ENCODE measurements around the gene ARID1B. TPM values are rescaled to one million over a fixed set of nuclear protein-coding genes. Genes with fewer than 3 reads are reported as not detected.

ARID1B gene
- total and polyA plus RNA-seq, 12 donors, result 11.2 to 63.2 (median 52.2) TPM

DNA sequence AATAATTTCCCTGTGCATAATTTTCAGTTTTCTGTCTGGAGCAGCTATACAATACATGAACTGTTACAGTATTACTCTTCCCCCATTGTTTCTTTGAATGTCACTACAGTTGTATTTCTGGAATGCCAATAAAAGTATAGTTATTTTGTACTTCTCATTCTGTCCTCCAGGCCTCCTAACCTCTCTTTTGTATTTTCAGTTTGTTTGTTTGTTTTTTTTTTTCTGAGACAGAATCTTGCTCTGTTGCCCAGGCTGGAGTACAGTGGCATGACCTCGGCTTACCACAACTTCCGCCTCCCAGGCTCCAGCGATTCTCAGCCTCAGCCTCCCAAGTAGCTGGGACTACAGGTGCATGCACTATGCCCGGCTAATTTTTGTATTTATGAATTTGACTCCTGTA, 16.8 kb upstream of the ARID1B start:
- ATAC-seq, result no peak
- no peak for DNase-seq
- H3K9me3 ChIP-seq, result no peaks in the 10 kb centered on the region
- no peaks in the 10 kb centered on the region for H3K36me3 ChIP-seq
- no peak overlapping the region for H3K4me3 ChIP-seq
- intact Hi-C loops (cut with DNase I), result loop anchor here in 2 of 10 donors (5.0 to 10.0 kb wide), 2 partner anchors 193 to 196 kb away; no protein-coding TSS in a partner anchor
- H3K27ac ChIP-seq, result no peak overlapping the region
- TF ChIP-seq CTCF (IDR thresholded peaks at IDR 0.05), result no peak
- H3K4me1 ChIP-seq, result no peaks in the 10 kb centered on the region
- 91 to 95% methylated on average over 4 of the region's 4 CpGs for WGBS, 2 donors
- no peaks in the 10 kb centered on the region for H3K27me3 ChIP-seq

DNA sequence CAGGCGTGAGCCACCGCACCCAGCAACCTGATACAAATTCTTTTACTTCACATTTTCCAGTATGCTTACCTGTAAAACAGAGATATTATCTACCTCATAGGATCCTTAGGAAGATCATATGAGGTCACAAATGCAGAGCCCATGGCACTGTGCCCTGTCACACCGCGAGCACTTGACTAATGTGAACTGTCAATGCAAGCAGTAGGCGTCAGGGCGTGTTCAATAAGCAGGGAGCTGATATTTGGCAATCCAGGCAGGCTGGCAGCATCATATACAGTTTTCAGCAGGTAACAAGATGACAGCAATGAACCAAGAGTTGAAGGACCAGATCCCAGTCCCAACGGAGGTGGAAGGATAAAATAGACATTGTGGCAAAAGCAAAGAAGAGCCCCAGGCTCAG, 14.6 kb upstream of the ARID1B start:
- no peak for TF ChIP-seq CTCF (IDR thresholded peaks at IDR 0.05)

DNA sequence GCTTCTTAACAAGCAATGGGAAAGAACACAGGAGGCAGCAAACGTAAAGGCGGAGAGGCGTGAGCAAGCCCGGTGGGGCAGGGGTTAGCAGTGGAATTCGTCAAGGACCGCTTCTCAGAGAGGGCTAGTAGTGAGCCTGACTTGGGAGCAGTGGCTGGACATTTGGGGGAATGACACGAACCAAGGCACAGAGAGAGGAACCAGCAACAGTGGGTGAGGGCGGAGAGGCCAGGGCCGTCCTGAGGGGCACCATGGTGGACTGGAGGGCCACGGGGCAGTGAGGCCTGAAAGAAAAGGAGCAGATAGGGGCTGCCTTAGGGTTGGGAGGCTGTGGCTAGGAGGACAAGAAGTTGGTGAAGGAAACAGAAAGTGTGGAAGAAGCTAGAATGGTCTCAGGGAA, 12.1 kb upstream of the ARID1B start:
- DNase-seq (no peak), ATAC-seq (no peak)
- 95 to 98% methylated on average over 10 of the region's 10 CpGs for WGBS, 2 donors
- H3K4me1 ChIP-seq, result no peaks in the 10 kb centered on the region
- H3K27me3 ChIP-seq, result no peaks in the 10 kb centered on the region
- H3K27ac ChIP-seq, result no peak overlapping the region
- TF ChIP-seq CTCF (IDR thresholded peaks at IDR 0.05), result no peak
- no peaks in the 10 kb centered on the region for H3K36me3 ChIP-seq
- no peaks in the 10 kb centered on the region for H3K9me3 ChIP-seq
- intact Hi-C loops (cut with DNase I), result loop anchor here in 1 of 10 donors (10.0 kb wide), 1 partner anchor 200 kb away; no protein-coding TSS in a partner anchor
- H3K4me3 ChIP-seq, result no peak overlapping the region

More for the DNA sequence above, 14.6 kb upstream of the ARID1B start:
- H3K36me3 ChIP-seq, result no peaks in the 10 kb centered on the region
- no peak overlapping the region for H3K4me3 ChIP-seq
- 94% methylated on average over 7 of the region's 7 CpGs for WGBS, 2 donors
- DNase-seq, result no peak
- H3K27ac ChIP-seq, result no peak overlapping the region
- intact Hi-C loops (cut with DNase I), result loop anchor here in 2 of 10 donors (5.0 to 10.0 kb wide), 2 partner anchors 195 to 198 kb away; no protein-coding TSS in a partner anchor
- no peaks in the 10 kb centered on the region for H3K27me3 ChIP-seq
- ATAC-seq, result no peak
- no peaks in the 10 kb centered on the region for H3K9me3 ChIP-seq
- no peaks in the 10 kb centered on the region for H3K4me1 ChIP-seq

GRCh38 chr6:156767603-156768467, 9.3 kb upstream of the ARID1B start:
- intact Hi-C loops (cut with DNase I), result loop anchor here in 1 of 10 donors (10.0 kb wide), 1 partner anchor 203 kb away; no protein-coding TSS in a partner anchor
- DNase-seq (no peak), ATAC-seq (no peak)
- 89 to 90% methylated on average over 9 of the region's 9 CpGs for WGBS, 2 donors
- Histone ChIP-seq H3K27ac (no peak overlapping the region), H3K4me3 (no peak overlapping the region), H3K27me3 (no peaks in the 10 kb centered on the region), H3K36me3 (no peaks in the 10 kb centered on the region), H3K4me1 (peaks cover 0 to 4% (median 0%) of the 10 kb centered on the region in 9 donors), H3K9me3 (no peaks in the 10 kb centered on the region)
- no peak for TF ChIP-seq CTCF (IDR thresholded peaks at IDR 0.05)

All from heart right ventricle (tissue), 16 donors.